Stimulated activated CD8-positive, alpha-beta memory T cell treated with anti-CD3 and anti-CD28 coated beads, Interleukin-15, amount 100 ng/mL, for 1 hour (primary cell): Measurements from ENCODE around the gene GADD45G.

Source experiments
- DNase-seq: peaks from one replicate; pipeline ENCODE4 v3.0.0-alpha.2; 2020; ENCODE audit warnings: low read depth

Gene GADD45G

DNA sequence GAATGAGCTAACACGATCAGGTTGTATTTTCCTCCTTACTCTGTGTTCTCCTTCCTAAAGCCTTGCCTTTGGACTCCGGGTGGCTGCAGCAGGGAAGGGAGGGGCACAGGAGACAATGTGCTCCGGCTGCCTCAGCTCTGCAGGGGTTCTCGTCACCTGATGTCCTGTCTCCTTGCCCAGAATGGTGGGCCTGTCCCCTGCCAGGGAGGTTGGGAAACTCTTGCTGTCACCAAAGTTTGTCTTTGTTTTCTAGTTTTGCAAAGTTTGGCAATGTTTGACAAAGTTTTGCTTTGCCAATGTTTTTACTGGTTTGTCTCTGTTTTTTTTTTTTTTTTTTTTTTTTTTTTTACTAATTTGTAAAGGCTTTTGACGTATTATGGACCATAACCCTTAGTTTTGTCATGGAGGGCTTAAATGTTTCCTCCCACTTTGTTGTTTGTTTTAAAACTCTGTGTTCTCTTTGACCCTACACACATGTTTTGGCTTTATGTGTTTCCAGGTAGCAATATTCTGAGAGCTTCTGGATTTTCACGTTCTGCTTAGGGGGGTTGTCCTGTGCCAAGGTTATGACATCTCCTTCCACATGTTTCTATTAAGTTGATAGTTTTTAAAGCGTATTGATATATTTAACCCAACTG is 49.3 kb downstream of the GADD45G start:
- no peak for DNase-seq

DNA sequence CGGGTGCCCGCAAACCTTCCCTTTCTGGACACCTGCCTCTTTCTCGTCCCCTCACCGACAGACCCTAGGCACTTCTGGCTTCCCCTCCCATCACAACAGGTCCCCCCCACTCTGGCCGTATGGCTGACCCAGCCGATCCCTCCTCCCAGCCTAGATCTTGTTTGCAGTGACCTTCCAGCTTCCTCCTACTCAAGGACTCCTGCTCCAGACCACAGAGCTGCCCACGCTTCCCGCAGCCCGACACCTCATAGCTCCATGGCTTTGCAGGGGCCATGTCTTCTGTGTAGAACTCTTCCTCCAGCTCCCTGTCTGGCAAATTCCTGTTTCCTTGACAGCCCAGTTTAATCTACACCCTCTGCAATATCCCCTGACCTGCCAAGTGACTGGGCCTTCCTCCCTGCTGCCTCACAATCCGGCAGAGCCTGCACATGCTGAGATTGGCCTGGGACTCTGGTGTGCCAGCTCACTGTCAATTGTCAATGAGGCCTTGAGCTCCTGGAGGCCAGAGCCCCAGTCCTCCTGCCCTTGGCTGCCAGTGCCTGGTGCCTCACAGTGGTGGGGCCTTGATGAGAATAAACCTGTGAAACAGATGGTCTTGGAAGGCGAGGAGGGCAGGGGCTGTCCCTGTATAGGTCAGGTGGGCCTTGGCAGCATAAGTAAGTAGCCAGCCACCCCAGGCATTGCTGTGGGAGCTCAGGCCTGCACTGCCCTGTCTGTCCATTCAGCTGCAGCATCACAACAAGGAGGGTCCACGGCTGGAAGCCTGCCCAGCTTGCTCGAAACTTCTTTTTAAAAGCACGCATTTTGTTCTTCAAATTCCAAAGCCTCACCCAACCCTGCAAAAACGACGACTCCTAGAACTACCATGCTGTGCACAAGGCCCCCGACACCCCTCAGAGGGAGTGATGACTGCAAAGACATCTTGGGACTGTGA is 50.5 kb downstream of the GADD45G start:
- no peak for DNase-seq
